A549 (cell line): ENCODE results near the gene ZNF484. TPM values are rescaled to one million over a fixed set of nuclear protein-coding genes. Genes with fewer than 3 reads are reported as not detected.
"Not testable (repeated sequence)": the region's sequence is repeated elsewhere in the genome, so short reads cannot be mapped to it uniquely, and the experiment has no call there.

Source experiments
- ATAC-seq, 2 experiments: fragments of 200-7000 bp in 1 of 2; fragments of >200 bp in 1 of 2; cut with Nextera tagmentation in 1 of 2; cut with Tn5 transposase in 1 of 2; 3 replicates each; pipeline versions ENCODE4 v1.8.0 to v1.9.1; 2018 to 2020; ENCODE audit warnings: mild to moderate bottlenecking in 1 of 2, moderate library complexity in 1 of 2
- CTCF ChIA-PET: fragments of 300-600 bp; sonication (Branson Sonifier 250); formaldehyde crosslinking; extraction: SDS; loops from one replicate; lab custom pipeline; 2021; ENCODE audit warnings: antibody characterized with exemption, inconsistent platforms; lab: Yijun Ruan, JAX
- POLR2A ChIA-PET: fragments of 350-600 bp; formaldehyde crosslinking; extraction: SDS; loops from one replicate; lab custom pipeline; 2021; ENCODE audit warnings: antibody characterized with exemption, inconsistent platforms; lab: Yijun Ruan, JAX
- DNase-seq, 2 experiments: peaks; one replicate each; pipeline versions ENCODE4 v3.0.0 to v3.0.0-alpha.2; 2011 to 2016; ENCODE audit warnings: low read depth in 1 of 2, low spot score in 1 of 2
- FAIRE-seq: peaks from 2 replicates; lab custom pipeline; 2011; peaks lifted over from hg19 to GRCh38; lab: Jason Lieb, UNC
- H3K27ac ChIP-seq, 2 experiments: fragments of >200 bp; sonication (Bioruptor Twin); formaldehyde crosslinking; 3 replicates each; pipeline ENCODE4 v1.5.1; 2016 to 2017
- H3K4me1 ChIP-seq: fragments of >200 bp; sonication (Bioruptor Twin); formaldehyde crosslinking; 3 replicates; pipeline ENCODE4 v1.6.1; 2016
- H3K4me2 ChIP-seq: fragments of >200 bp; sonication (Bioruptor Twin); formaldehyde crosslinking; 3 replicates; pipeline ENCODE4 v1.6.1; 2016
- H3K4me3 ChIP-seq: fragments of >200 bp; sonication (Bioruptor Twin); formaldehyde crosslinking; 3 replicates; pipeline ENCODE4 v1.5.1; 2016
- H3K9me3 ChIP-seq: fragments of >200 bp; sonication (Bioruptor Twin); formaldehyde crosslinking; 3 replicates; pipeline ENCODE4 v1.6.1; 2016
- BHLHE40 ChIP-seq: IDR thresholded peaks from 2 replicates; pipeline ENCODE4 v1.6.1; 2012; ENCODE audit warnings: low read depth, low read length, inconsistent platforms
- CBX2 ChIP-seq: fragments of 200-600 bp; sonication (generic); IDR thresholded peaks from 2 replicates; pipeline ENCODE4 v1.6.1; 2016; ENCODE audit warnings: low read depth, mild to moderate bottlenecking, borderline replicate concordance
- CBX8 ChIP-seq: fragments of 200-600 bp; sonication (generic); IDR thresholded peaks from 2 replicates; pipeline ENCODE4 v1.6.1; 2016
- CTCF ChIP-seq: fragments of >200 bp; sonication (Bioruptor Twin); formaldehyde crosslinking; IDR thresholded peaks from 3 replicates; pipeline ENCODE4 v1.5.1; 2016
- EHF ChIP-seq: fragments of 250-450 bp; sonication (Bioruptor Pico); IDR thresholded peaks from 2 replicates; pipeline ENCODE4 v1.5.0; 2020; ENCODE audit warnings: mild to moderate bottlenecking
- EHMT2 ChIP-seq: fragments of 200-600 bp; sonication (generic); IDR thresholded peaks from 2 replicates; pipeline ENCODE4 v1.6.1; 2016; ENCODE audit warnings: antibody characterized with exemption, low read depth, mild to moderate bottlenecking, moderate library complexity
- HOXB13 ChIP-seq: fragments of 250-450 bp; sonication (Bioruptor Pico); IDR thresholded peaks from 2 replicates; pipeline ENCODE4 v1.5.0; 2020; ENCODE audit warnings: low read depth, mild to moderate bottlenecking, moderate library complexity
- HOXB5 ChIP-seq: fragments of 250-450 bp; sonication (Bioruptor Pico); IDR thresholded peaks from 2 replicates; pipeline ENCODE4 v1.5.0; 2020; ENCODE audit warnings: mild to moderate bottlenecking, moderate library complexity
- KDM1A ChIP-seq: fragments of 200-600 bp; sonication (generic); IDR thresholded peaks from 2 replicates; pipeline ENCODE4 v1.6.1; 2016; ENCODE audit warnings: low read depth, mild to moderate bottlenecking
- MAFK ChIP-seq: fragments of 450-650 bp; IDR thresholded peaks from 2 replicates; pipeline ENCODE4 v1.6.1; 2014; ENCODE audit not compliant: partially characterized antibody
- MYC ChIP-seq: IDR thresholded peaks from 2 replicates; pipeline ENCODE4 v1.6.1; 2012; ENCODE audit warnings: mild to moderate bottlenecking, inconsistent platforms, low read length, improper control_type of control experiment, borderline replicate concordance
- PBX3 ChIP-seq: IDR thresholded peaks from 2 replicates; pipeline ENCODE4 v1.6.1; 2012
- PHF8 ChIP-seq: fragments of 200-600 bp; sonication (generic); IDR thresholded peaks from 2 replicates; pipeline ENCODE4 v1.6.1; 2016; ENCODE audit warnings: low read depth, mild to moderate bottlenecking, antibody characterized with exemption, moderate library complexity, borderline replicate concordance
- RARB ChIP-seq: fragments of 250-450 bp; sonication (Bioruptor Pico); IDR thresholded peaks from 2 replicates; pipeline ENCODE4 v1.8.0; 2021; ENCODE audit warnings: mild to moderate bottlenecking, moderate library complexity
- RCOR1 ChIP-seq: fragments of 150-350 bp; IDR thresholded peaks from 2 replicates; pipeline ENCODE4 v1.6.1; 2014; ENCODE audit warnings: antibody characterized with exemption, low read length, low read depth
- REST ChIP-seq: fragments of 200-600 bp; sonication (generic); IDR thresholded peaks from 2 replicates; pipeline ENCODE4 v1.6.1; 2016; ENCODE audit warnings: antibody characterized with exemption, mild to moderate bottlenecking, moderate library complexity
- RNF2 ChIP-seq: fragments of 200-600 bp; sonication (generic); IDR thresholded peaks from 2 replicates; pipeline ENCODE4 v1.6.1; 2016; ENCODE audit warnings: low read depth, mild to moderate bottlenecking, antibody characterized with exemption, moderate library complexity, borderline replicate concordance
- SMC3 ChIP-seq: fragments of >200 bp; sonication (Bioruptor Twin); formaldehyde crosslinking; IDR thresholded peaks from 3 replicates; pipeline ENCODE4 v1.6.1; 2018; ENCODE audit warnings: inconsistent platforms
- ZC3H11A ChIP-seq: fragments of 450-650 bp; IDR thresholded peaks from 2 replicates; pipeline ENCODE4 v1.6.1; 2014; ENCODE audit warnings: antibody characterized with exemption, mild to moderate bottlenecking
- ZSCAN20 ChIP-seq: fragments of 250-450 bp; sonication (Bioruptor Pico); IDR thresholded peaks from 2 replicates; pipeline ENCODE4 v1.8.0; 2022; ENCODE audit warnings: mild to moderate bottlenecking, moderate library complexity
- WGBS: methylation state at CpG from one replicate; pipeline ENCODE4 v1.1.6; 2017; ENCODE audit errors: missing lambda C conversion rate; 5-methylcytosine and 5-hydroxymethylcytosine counted together
- polyA plus RNA-seq, 4 experiments: library from polyadenylated mRNA; depleted of rRNA in 3 of 4; stranded (reverse); fragments of >200 nt; fragmentation: RNase III in 1 of 4; extraction: RNeasy Plus Mini Kit Qiagen cat#74134 plus additional on column Dnase treatment in 1 of 4; gene quantifications; 2 replicates in 3 of 4; 3 replicates in 1 of 4; pipeline ENCODE4 v1.2.3, GENCODE V29; 2011 to 2017
- TF ChIP-seq, protein P1 (sequence below): IDR thresholded peaks from 2 replicates; pipeline ENCODE4 v1.6.1; 2012
- TF ChIP-seq, protein P2 (sequence below): fragments of 250-450 bp; sonication (Bioruptor Pico); IDR thresholded peaks from 2 replicates; pipeline ENCODE4 v1.5.0; 2020; ENCODE audit warnings: low read depth, mild to moderate bottlenecking, moderate library complexity

ZNF484 gene
- polyA plus RNA-seq, 2 of the 4 experiments (the other 2 are of a cell fraction) = 2.3 to 5.6 TPM

DNA sequence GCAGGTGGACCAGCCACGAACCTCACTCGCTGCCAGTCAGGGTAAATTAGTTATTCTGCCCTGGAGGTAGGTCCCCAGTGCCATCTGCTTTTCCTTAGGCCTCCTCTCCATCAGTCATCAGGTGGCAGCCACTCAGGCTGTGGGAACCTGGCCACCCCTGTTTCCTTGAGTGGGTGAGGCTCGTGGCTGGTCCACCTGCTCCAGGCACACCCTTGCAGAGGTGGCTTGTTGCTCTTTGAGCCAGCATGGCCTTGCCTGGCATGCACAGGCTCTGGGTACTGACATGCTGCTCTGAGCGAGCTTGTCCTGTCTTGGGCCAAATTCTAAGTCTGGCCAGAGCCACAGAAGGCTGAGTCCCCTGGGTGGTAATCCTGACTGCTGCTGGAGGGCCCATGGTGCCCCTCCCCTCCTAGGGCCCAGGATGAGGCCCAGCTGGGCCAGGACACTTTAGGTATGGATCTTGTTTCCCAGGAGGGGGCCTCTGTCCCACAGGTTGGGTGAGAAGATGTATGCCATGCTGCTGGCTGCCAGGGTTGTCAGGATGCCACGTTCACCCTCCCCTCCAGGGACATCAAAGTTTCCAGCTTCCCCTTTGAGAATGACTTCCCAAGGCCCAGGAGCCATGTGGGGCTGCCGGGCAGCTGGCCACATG, 17.0 kb upstream of the ZNF484 start:
- Histone ChIP-seq H3K4me3 (no peak overlapping the region), H3K27ac (no peak overlapping the region), H3K4me2 (no peak overlapping the region), H3K4me1 (no peaks in the 10 kb centered on the region), H3K9me3 (no peaks in the 10 kb centered on the region; the same call in 2 of the 3 replicates)
- 36% methylated on average over 4 of the region's 6 CpGs for WGBS
- CTCF ChIA-PET = interaction anchor here (1.0 kb wide), 1 partner anchor 13 kb away, joined by 3 read pairs; no protein-coding TSS in a partner anchor
- no peak for FAIRE-seq
- DNase-seq = no peak
- no peak for ATAC-seq
- TF ChIP-seq RARB (CRISPR knock-in tag) (no peak), ZC3H11A (no peak), BHLHE40 (no peak), EHF (CRISPR knock-in tag) (no peak), CBX8 (no peak), CBX2 (no peak), MYC (no peak), HOXB13 (no peak)
- TF ChIP-seq, protein P1, sequence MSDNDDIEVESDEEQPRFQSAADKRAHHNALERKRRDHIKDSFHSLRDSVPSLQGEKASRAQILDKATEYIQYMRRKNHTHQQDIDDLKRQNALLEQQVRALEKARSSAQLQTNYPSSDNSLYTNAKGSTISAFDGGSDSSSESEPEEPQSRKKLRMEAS = no peak
- POLR2A ChIA-PET = no interaction called here

DNA sequence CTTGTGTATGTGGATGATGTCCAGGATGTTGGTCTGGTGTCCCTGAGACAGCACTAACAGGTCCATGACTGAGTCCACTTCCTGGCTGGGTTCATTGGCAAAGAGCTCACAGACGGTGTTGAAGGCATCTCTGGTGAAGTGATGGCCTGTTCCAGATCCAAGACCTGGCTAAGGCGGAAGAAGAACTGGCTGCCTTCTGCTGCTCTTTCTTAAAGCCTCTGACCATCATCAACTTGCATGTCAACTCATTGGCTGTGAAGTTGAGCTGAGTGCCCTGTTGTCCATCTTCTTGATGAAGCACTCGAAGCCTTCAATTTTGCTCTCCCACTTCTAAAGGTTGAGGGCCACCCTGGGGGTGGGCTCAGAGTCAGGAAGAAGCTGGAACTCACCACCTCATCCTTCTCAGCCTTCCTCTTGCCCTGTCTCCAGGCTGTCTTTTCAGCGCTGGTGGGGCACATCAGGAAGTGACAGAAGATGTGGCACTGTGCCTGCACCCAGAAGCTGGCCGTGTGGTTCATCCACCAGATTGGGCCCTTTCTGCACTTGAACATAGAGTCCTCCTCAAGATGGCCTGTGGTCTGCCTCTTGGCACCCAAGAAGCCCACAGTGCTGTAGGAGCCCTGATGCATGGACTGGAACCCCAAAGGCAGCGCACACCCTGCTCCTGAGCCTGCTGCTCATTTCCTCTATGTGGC, 16.2 kb upstream of the ZNF484 start:
- H3K9me3 ChIP-seq, FAIRE-seq, H3K27ac ChIP-seq, POLR2A ChIA-PET, DNase-seq, H3K4me3 ChIP-seq, ATAC-seq, CTCF ChIA-PET, H3K4me2 ChIP-seq, H3K4me1 ChIP-seq: not testable (repeated sequence)
- WGBS = 72% methylated on average over 6 of the region's 6 CpGs

DNA sequence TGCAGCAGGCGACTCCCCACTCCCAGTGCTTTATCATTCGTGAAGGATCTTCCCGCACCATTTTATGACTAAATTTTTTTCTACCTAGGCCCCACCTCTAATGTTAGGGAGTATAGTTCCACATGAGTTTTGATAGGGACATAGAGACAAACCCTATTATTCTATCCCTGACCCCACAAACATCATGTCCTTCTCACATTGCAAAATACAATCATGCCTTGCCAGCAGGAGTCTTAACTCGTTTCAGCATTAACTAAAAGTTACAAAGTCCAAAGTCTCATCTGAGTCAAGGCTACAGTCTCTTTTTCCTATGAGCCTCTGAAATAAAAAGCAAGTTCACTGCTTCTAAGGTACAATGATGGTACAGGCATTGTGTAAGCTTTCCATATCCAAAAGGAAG, 14.4 kb upstream of the ZNF484 start:
- CTCF ChIA-PET, H3K4me2 ChIP-seq, H3K27ac ChIP-seq, H3K4me1 ChIP-seq, ATAC-seq, POLR2A ChIA-PET, H3K4me3 ChIP-seq, DNase-seq, H3K9me3 ChIP-seq, FAIRE-seq: not testable (repeated sequence)
- WGBS = 52% methylated on average over 4 of the region's 4 CpGs

GRCh38 chr9:92890761-92891160, 12.9 kb upstream of the ZNF484 start:
- H3K4me1 ChIP-seq = no peaks in the 10 kb centered on the region
- H3K4me2 ChIP-seq = no peak overlapping the region
- no peak for DNase-seq
- H3K9me3 ChIP-seq = no peaks in the 10 kb centered on the region
- WGBS = 55% methylated on average over 2 of the region's 2 CpGs
- CTCF ChIA-PET = no interaction called here
- ATAC-seq = no peak
- H3K4me3 ChIP-seq = no peak overlapping the region
- POLR2A ChIA-PET = no interaction called here
- no peak for FAIRE-seq
- H3K27ac ChIP-seq = no peak overlapping the region
- TF ChIP-seq MAFK (no peak), ZC3H11A (no peak), REST (no peak), HOXB13 (no peak), HOXB5 (CRISPR knock-in tag) (no peak), EHMT2 (no peak), ZSCAN20 (CRISPR knock-in tag) (no peak), CTCF (no peak), KDM1A (no peak), RCOR1 (no peak), PHF8 (no peak), SMC3 (no peak), PBX3 (no peak), RNF2 (no peak)
- TF ChIP-seq, protein P2, sequence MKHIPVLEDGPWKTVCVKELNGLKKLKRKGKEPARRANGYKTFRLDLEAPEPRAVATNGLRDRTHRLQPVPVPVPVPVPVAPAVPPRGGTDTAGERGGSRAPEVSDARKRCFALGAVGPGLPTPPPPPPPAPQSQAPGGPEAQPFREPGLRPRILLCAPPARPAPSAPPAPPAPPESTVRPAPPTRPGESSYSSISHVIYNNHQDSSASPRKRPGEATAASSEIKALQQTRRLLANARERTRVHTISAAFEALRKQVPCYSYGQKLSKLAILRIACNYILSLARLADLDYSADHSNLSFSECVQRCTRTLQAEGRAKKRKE (CRISPR knock-in tag) = no peak
